Iris pigment epithelial cell (primary cell): Measurements from ENCODE around the gene PRM3.

Experiments used
- DNase-seq: peaks from one replicate; pipeline ENCODE4 v3.0.0-alpha.2; 2011; ENCODE audit warnings: low read depth

PRM3 gene

DNA sequence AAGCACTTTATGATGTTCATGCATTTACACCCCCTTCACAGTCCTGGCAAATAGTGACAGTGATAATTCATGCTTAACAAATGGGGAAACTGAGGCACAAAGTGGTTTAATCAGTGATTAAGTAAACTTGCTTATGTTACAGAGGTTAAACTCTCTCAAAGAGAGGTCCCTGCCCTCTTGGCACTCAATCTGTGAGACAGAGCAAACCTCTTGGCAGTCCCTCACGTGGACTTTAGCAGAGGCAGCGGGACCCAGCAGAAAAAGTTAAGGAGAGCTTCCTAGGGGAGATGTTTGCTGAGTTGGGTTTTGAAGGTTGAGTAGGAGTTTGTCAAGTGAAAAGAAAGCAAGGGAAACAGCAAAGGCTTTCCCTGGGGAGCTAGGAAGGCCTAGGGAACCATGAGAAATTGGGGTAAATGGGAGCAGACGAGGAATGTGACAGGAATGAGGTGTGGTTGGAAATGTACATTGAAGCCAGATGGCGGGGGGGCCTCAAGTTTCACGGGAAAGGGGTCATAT is 28.1 kb downstream of the PRM3 start:
- DNase-seq: no peak

DNA sequence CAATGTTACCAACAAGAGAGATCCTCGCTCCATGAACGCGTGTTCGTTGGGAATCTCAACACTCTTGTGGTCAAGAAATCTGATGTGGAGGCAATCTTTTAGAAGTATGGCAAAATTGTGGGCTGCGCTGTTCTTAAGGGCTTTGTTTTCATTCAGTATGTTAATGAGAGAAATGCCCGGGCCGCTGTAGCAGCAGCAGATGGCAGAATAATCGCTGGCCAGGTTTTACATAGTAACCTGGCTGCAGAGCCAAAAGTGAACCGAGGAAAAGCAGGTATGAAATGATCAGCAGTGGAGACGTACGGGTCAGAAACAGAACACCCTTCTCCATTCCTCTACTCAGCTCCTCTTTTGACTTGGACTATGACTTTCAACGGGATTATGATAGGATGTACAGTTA is 30.8 kb downstream of the PRM3 start:
- DNase-seq: no peak

DNA sequence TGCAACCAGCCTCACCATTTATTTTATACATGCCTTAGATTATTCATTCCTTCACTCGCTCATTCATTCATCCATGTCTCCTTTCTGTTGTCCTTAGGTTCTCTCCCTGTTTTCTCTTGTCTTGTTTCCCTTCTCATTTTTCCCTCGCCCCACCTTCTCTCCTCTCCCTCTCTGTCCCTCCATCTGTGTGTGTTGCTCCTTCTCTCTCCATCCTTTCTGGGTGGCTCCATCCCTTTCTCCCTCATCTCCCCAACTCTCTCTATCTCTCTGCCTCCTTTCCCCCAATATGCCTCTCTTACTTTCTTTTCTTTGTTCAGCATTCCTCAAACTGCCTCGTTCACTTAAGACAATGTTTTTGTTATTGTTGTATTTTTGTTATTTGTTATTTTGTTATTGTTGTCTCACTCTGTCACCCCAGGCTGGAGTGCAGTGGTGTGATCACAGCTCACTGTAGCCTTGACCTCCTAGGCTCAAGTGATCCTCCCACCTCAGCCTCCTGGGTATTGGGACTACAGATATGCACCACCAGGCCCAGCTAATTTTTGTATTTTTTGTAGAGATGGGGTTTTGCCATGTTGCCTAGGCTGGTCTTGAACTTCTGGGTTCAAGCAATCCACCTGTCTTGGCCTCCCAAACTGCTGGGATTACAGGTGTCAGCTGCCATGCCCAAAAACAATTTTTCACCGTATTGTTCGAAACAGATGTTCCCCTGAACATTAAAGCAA is 31.8 kb downstream of the PRM3 start:
- DNase-seq: no peak

DNA sequence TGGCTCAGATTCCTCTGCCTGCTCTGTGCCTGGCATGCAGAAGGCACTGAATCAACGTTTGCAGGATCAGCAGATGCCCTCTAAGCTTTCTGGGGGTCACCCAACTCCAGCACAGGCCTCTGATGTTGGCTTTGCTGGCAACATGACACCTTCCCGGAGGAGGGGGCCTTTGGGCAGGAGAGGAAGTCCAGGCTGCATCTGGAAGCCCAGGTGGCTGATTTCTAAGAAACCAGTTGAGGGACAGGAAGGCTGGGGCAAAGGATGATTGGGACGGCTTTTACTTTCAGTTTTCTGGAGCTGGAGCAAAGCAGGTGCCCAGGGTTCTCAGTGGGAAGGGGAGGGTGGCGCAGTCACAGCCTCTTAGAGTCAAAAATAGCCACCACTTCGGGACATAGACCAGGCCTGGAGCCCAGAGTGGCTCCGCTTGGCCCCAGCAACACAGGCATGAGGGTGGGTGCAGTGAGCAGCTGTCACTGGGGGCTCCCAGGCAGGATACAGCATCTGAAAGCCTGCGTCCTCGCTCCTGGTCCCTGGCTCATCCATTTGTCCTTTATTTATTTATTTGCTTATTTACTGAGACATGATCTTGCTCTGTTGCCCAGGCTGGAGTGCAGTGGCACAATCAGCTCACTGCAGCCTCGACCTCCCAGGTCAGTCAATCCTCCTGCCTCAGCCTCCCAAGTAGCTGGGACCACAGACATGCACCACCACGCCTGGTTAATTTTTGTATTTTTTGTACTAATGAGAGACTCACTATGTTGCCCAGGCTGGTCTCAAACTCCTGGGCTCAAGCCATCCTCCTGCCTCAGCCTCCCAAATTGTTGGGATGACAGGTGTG is 32.6 kb downstream of the PRM3 start:
- DNase-seq: no peak

DNA sequence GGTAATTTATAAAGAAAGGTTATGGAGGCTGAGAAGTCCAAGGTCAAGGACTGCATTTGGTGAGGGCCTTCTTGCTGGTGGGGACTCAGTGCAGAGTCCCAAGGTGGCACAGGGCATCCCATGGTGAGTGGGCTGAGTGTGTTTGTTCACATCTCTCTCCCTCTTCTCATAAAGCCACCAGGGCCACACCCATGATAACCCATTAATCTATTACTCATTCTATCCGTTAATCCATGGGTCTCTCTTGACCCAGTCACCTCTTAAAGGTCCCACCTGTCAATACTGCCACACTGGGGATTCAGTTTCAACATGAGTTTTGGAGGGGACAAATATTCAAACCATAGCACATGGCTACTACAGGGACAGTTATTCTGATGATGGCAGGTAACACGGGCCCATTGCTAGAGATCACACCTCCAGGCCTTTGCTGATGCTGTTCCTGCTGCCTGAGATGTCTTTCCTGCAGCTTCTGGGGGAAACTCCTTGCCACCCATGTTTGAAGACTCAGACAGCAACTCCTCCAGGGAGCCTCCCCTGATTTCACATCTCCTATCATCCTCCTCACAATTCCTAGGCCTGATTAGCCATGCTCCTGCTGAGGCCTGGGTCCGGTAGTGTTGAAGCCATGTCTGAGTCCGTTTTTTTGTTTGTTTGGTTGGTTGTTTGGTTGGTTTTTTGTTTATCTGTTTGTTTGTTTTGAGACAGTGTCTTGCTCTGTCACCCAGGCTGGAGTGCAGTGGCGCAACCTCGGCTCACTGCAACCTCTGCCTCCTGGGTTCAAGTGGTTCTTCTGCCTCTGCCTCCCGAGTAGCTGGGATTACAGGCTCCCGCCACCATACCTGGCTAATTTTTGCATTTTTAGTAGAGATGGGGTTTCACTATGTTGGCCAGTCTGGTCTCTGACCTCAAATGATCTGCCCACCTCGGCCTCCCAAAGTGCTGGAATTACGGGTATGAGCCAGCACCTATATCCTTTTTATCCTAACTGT is 33.5 kb downstream of the PRM3 start:
- DNase-seq: no peak

DNA sequence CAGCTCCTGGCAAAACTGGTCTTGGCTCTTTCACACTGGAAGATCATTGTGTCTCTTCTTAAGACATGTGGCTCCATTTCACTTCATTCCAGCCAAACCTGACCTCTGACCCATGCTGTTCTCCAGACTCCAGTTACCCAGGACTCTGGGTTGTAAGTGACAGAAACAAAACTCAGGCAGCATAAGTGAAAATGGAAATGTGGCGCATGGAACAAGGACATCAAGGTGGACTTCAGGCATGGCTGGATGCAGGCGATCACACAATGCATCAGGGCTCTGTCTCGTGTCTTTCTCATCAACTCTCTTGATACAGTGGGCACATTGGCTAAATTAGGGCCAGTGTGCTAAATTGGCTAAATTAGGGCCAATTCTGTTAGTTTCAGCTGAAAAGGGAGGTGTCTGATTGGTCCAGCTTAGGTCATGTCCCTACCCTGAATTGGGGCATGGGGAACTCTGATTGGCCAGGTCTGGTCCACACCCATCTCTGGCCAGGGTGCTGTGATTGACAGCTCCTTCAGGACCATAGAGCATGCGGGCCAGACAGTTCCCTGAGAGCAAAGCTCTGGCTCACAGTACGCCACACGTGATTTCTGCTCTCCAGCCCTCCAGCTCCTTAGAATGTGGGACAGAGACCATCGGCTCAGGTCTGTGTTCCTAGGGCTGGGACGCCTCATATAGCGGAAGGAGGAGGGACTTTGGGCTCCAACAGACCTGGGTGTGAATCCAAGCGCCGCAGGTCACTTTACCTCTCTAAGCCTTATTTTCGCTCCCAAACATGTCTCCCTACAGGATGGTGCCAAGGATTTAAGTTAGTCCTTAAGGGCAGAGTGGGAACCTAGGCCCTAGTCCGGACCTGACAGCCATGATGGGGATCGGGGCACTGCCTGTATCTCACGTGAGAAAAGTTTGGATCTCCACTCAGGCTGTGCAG is 34.9 kb downstream of the PRM3 start:
- no peak for DNase-seq

DNA sequence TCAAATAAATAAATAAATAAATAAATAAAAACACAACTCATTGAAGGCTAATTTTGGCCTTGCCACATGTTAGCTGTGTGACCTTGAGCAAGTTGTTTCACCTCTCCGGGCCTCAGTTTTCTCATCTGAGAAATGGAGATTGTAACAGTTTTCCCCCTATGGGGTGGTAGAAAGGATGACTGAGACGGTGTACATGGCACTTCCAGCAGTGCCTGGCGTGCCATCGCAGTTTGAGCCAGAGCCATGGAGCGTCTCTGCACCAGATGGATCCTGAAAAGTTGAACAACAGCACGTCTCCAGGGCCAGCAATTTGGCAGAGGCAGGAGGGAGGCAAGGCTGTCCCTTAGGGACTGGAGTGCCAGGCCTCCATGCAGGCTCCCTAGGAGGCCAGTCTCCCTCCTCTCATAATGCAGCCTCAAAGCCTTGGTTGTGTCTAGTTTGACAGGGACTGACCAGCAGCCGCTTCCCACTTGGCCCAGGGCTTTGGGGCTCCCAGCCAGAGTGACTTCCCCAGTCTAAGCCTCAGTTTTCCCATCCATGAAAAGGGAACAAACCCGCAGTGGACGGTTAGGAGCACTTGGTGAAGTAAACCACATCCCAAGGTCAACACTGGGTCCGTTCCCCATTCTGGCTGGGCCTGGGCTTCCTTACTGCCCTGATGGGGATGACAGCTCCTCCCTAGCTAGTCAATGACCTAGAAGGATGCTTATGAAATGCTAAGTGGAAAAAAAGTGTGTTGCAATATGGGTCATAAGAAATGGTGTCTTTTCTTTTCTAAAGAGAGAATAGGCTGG is 36.8 kb downstream of the PRM3 start:
- no peak for DNase-seq

DNA sequence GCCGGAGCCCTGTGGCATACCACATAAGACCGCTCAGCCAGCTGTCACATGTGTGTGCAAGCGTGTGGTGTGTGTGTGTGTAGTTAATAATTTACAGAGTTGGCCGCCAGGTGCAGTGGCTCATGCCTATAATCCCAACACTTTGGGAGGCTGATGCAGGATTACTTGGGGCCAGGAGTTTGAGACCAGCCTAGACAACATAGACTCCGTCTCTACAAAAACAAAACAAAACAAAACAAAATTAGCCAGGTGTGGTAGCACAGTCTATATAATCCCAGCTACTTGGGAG is 37.8 kb downstream of the PRM3 start:
- DNase-seq: no peak

DNA sequence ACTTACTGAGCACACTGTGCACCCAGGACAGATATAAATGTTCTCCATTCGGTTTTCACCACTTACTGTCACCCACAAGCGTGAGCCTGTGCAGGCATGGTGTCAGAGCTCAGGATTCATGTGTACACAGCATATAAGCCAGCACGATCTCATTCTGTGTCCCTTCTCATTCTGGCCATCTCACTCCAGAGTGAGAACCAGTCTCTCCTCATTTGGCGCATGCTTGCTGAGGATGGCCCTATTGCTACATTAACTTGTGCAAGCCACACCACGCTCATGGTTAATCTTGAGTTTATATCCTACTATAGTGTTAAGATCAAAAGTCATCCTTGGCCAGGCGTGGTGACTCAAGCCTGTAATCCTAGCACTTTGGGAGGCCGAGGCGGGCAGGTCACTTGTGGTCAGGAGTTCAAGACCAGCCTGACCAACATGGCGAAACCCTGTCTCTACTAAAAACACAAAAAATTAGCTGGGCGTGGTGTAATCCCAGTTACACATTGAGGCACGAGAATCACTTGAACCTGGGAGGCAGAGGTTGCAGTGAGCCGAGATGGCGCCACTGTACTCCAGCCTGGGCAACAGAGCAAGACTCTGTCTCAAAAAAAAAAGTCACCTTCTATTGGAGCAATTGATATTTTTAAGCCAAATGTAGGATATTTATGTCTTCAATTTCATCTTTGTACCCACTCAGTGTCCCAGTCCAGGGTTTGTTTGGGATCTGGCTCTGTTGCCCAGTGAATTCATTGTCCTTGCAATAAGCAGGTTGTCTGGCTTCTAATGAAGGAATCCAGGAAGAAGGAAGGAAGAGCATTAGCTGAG is 38.3 kb downstream of the PRM3 start:
- peak; percentile 65 for DNase-seq

DNA sequence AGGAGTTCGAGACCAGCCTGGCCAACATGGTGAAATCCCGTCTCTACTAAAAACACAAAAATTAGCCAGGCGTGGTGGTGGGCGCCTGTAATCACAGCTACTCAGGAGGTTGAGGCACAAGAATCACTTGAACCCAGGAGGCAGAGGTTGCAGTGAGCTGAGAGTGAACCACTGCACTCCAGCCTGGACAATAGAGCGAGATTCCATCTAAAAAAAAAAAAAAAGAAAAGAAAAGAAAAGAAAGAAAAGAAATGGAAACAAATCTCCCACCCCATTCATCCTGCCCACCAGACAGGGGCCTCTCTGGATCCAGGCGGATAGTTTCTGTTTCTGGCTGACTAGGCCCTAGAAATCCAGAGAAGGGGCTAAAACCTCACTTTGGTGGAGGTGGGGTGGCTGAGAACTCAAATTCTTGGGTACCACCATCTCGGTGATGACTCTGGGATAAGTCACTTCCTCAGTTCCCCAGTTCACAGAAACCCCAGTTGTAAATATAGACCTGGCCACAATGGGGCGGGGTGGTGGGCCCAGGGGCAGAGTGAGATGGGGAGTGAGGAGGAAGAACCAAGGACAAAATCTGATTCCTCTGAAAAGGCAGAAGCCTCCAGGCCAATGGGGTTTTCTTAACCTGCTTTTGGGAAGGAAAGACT is 39.6 kb downstream of the PRM3 start:
- no peak for DNase-seq

DNA sequence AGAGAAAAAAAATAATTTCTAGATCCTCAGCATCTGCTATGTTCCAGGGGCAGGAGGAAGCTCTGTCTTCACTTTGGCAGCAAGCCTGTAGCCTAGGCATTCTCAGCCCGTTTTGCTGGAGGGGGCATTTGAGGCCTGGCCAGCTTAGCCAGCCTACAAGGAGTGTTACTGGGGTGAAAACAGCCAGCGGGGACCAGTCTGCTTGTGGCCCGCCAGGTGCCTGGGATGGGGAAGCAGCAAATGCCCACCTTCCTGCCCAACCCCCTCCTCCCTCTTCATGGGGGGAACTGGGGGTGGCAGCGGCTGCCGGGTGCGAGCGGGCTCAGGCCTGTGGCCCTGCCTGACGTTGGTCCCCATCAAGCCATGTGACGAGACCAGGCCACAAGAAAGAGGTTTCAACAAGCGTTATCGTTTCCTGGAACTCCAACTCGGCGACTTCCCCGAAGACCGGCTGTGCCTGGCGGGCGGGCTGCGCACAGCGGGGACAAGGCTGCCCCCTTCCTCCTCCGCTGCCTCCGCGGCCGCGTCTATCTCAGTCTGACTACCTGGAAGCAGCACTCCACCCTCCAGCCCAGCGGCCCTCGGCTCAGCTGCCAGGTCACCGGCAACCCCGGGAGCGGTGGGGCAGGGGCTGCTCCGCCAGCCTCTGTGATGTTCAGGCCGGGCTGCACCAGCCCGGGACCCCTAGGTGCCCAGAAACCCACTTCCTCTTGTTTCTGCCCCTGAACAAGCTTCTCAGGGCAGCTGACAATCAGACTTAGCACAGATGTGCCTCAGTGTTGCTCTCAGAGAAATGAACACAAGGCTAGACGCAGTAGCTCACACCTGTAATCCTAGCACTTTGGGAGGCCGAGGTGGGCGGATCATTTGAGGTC is 40.3 kb downstream of the PRM3 start:
- no peak for DNase-seq

DNA sequence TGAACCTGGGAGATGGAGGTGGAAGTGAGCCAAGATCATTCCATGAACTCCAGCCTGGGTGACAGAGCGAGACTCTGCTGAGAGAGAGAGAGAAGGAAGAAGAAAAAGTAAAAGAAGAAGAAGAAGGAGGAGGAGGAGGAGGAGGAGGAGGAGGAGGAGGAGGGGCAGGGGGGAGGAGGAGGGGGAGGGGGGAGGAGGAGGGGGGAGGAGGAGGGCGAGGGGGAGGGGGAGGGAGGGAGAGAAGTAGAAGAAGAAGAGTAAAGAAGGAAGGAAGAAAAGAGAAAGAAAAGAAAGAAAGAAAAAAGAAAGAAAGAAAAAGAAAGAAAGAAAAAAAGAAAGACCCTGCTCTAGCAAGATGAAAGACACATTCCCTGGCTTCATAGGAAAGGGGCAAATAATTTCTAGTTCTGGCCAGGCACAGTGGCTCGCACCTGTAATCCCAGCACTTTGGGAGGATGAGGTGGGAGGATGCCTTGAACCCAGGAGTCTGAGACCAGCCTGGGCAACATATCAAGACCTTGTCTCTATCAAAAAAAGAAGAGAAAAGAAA is 41.1 kb downstream of the PRM3 start:
- no peak for DNase-seq

DNA sequence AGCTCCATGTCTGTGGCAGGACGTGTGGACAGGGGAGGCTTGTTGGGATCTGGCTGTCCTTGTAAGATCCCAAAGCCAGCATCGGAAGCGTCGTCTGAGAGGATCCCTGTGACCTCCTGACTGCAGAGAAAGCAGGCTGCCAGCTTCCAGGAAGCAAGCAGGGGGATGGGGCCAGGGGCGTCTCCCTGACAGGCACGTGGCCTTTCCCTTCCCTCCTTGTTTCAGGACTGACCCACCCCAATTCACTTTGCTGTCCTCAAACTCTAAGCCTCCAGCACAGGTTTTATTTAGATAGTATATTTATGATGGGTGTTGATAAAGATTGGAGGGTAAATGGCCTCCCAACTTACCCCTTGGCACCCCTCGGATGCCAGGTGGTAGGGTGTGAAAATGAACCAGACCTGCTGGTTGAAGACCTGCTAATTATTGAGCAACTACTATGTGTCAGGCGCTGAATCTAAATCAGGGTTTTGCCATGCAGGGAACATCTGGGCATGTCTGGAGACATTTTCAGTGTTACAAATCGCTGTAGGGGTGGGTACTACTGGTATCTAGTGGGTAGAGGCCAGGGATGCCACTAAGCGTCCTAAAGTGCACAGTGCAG is 42.0 kb downstream of the PRM3 start:
- no peak for DNase-seq

DNA sequence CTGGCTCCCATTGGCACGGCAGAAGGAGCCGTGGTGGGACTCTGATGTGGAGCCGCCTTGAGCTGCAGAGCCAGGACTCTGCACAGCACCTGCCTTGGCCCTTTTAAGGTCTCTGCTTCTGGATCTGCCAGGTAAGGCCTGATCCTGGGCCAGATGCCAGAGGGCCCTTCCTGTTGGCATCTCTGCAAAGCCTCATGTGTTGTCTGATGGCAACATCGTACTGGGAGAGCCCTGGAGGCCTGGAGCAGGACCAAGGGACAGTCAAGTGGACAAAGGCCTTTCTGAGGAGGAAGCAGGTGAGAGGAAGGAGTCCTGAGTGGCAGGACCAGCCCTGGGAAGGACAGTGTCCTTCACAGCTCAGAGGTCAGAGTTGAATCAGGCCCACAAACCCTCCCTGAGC is 43.5 kb downstream of the PRM3 start:
- no peak for DNase-seq

DNA sequence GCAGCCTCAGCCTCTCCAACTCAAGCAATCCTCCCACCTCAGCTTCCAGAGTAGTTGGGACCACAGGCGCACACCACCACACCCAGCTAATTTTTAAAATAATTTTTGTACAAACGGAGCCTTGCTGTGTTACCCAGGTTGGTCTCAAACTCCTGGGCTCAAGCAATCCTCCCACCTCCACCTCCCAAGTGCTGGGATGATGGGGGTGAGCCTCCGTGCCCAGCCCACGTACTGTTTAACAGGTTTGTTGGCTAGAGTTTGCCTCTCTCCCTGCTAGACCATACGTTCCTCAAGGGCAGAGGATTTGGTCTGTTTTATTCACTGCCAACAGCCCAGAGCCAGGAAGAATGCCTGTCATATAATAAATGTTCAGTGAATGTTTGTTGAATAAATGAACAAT is 44.0 kb downstream of the PRM3 start:
- no peak for DNase-seq

DNA sequence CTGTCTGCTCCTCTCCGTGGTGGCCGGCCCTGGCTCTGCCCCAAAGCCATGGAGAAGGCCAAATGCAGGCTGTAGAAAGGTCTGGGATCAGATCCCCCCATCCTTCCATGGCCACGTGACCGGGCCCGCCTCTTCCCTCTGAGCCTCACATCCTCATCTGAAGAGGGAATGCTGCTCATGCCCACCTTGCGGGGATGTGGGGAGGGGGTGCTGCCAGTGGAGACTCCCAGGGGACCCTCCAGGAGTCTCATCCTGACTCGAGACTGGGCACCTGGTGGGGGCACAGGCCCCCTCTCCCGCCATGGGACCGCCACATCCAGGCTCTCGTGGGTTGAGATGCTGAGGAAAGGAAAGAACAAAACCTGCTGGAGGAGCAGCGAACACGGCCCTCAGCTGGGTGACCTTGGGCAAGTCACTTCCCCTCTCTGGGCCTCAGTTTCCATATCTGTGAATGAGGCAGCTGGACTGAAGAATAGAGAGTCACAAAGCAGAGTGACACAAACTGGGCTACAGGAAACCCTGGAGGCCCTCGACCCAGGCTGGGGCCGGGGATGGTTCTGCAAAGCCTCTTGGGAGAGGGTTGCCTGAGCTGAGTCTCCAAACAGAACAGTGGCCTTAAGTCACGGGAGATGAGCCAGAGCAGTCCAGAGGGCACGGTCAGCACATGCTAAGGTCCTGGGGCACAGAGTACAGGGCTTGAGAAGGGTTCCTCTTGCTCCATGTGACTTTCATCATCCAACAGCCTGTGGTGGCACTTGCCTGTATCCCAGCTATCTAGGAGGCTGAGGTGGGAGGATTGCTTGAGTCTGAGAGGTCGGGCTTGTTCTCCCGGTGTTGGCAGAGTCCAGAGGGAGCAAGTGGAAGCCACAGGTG is 47.5 kb downstream of the PRM3 start:
- no peak for DNase-seq
